Mesendoderm (in vitro differentiated cells): ENCODE measurements around the gene EPHB2.

Experiments
- DNase-seq: peaks from one replicate; pipeline ENCODE4 v3.0.0; 2013
- H2AK5ac ChIP-seq: 2 replicates; pipeline ENCODE4 v1.6.1; 2013; ENCODE audit warnings: low read length, inconsistent platforms
- H2BK120ac ChIP-seq: 2 replicates; pipeline ENCODE4 v1.6.1; 2013; ENCODE audit warnings: low read depth, mild to moderate bottlenecking, low read length, moderate library complexity, mixed read lengths
- H2BK15ac ChIP-seq: replicated peaks from 2 replicates; pipeline ENCODE4 v1.6.1; 2013; ENCODE audit warnings: low read depth, mild to moderate bottlenecking, moderate library complexity
- H2BK5ac ChIP-seq: 2 replicates; pipeline ENCODE4 v1.6.1; 2013; ENCODE audit warnings: low read length, inconsistent platforms
- H3K18ac ChIP-seq: 2 replicates; pipeline ENCODE4 v1.6.1; 2013; ENCODE audit warnings: mild to moderate bottlenecking, low read length, mixed read lengths
- H3K23ac ChIP-seq: one replicate; pipeline ENCODE4 v1.6.1; 2013; ENCODE audit warnings: low read length
- H3K27ac ChIP-seq: 2 replicates; pipeline ENCODE4 v1.5.1; 2013; ENCODE audit warnings: low read depth, mild to moderate bottlenecking, inconsistent platforms, low read length, moderate library complexity
- H3K27me3 ChIP-seq: 2 replicates; pipeline ENCODE4 v1.6.1; 2013; ENCODE audit warnings: low read length, control low read depth, mild to moderate bottlenecking, inconsistent platforms; ENCODE audit not compliant: insufficient read depth, poor library complexity
- H3K36me3 ChIP-seq: 2 replicates; pipeline ENCODE4 v1.6.1; 2013; ENCODE audit warnings: low read length, inconsistent platforms; ENCODE audit not compliant: control insufficient read depth, insufficient read depth
- H3K4ac ChIP-seq: one replicate; pipeline ENCODE4 v1.6.1; 2013; ENCODE audit warnings: low read depth, mild to moderate bottlenecking, low read length, moderate library complexity
- H3K4me1 ChIP-seq: 2 replicates; pipeline ENCODE4 v1.6.1; 2013; ENCODE audit warnings: low read depth, low read length, inconsistent platforms; ENCODE audit not compliant: control insufficient read depth
- H3K4me2 ChIP-seq: 2 replicates; pipeline ENCODE4 v1.6.1; 2013; ENCODE audit warnings: low read length
- H3K4me3 ChIP-seq: 2 replicates; pipeline ENCODE4 v1.5.1; 2013; ENCODE audit warnings: mild to moderate bottlenecking, low read length
- H3K56ac ChIP-seq: one replicate; pipeline ENCODE4 v1.6.1; 2013; ENCODE audit warnings: low read length
- H3K79me1 ChIP-seq: 2 replicates; pipeline ENCODE4 v1.6.1; 2013; ENCODE audit warnings: low read length, inconsistent platforms
- H3K79me2 ChIP-seq: 2 replicates; pipeline ENCODE4 v1.6.1; 2013; ENCODE audit warnings: mild to moderate bottlenecking, low read length; ENCODE audit not compliant: control insufficient read depth, insufficient read depth
- H3K9ac ChIP-seq: 2 replicates; pipeline ENCODE4 v1.6.1; 2013; ENCODE audit warnings: low read length, inconsistent platforms
- H4K5ac ChIP-seq: one replicate; pipeline ENCODE4 v1.6.1; 2013; ENCODE audit warnings: low read length
- H4K8ac ChIP-seq: one replicate; pipeline ENCODE4 v1.6.1; 2013; ENCODE audit warnings: low read depth, mild to moderate bottlenecking, control low read depth, low read length, moderate library complexity
- WGBS: extraction: QIAGEN DNeasy Blood & Tissue Kit; methylation state at CpG from one replicate; pipeline ENCODE4 v1.1.7; 2013; ENCODE audit warnings: low lambda C conversion rate, missing lambda C conversion rate; ENCODE audit not compliant: insufficient coverage; ENCODE audit errors: extremely low coverage; 5-methylcytosine and 5-hydroxymethylcytosine counted together

EPHB2 gene

DNA sequence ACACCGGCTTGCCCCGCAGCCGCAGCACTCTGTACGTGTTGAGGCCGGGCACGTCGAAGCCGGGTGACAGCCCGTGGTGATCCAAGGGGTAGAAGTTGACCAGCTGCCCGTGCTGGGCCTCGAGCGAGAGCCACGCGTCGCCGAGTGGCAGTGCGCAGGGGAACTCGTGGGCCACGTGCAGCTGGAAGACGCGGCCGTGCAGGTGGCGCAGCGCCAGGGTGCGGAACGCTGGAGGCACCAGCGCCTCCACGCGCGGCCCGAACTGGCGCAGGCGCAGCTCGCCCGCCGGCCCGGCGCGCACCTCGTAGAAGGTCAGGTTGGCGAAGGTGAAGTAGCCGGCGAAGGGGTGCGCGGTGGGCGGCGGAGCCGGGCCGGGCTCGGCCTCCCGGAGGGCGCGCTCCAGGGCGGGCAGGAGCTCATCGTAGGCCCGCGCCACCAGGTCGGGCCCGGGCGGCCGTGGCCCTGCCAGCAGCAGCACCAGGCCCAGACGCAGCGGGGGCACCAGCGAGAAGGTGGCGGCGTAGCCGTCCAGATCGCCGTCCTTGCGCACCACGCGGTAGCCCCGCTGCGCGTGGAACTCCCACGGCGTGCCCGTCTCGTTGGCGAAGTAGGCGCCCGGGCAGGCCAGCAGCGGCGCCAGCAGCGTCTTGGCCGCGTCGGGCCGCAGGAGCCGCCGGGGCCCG, 242.6 kb downstream of the EPHB2 start:
- H3K27me3 ChIP-seq = peaks cover 2% of the 10 kb centered on the region
- no CpG with 5 or more reads among the region's 92 CpGs for WGBS

GRCh38 chr1:22953740-22954141, 243.1 kb downstream of the EPHB2 start:
- no CpG with 5 or more reads among the region's 38 CpGs for WGBS
- DNase-seq = no peak
- Histone ChIP-seq H2AK5ac (no peak overlapping the region), H3K79me2 (no peaks in the 10 kb centered on the region), H3K4me1 (no peaks in the 10 kb centered on the region), H3K18ac (no peak overlapping the region), H3K27ac (no peak overlapping the region), H3K23ac (no peak overlapping the region), H4K8ac (no peak overlapping the region), H3K36me3 (no peaks in the 10 kb centered on the region), H3K79me1 (no peaks in the 10 kb centered on the region), H2BK15ac (no peak overlapping the region), H3K4ac (no peak overlapping the region), H3K4me3 (no peak overlapping the region), H3K9ac (no peak overlapping the region), H4K5ac (no peak overlapping the region), H3K4me2 (no peak overlapping the region), H3K56ac (no peak overlapping the region), H2BK5ac (no peak overlapping the region), H2BK120ac (no peak overlapping the region), H3K27me3 (peaks cover 2% of the 10 kb centered on the region)

More for the DNA sequence above, 242.6 kb downstream of the EPHB2 start:
- H3K79me1 ChIP-seq = no peaks in the 10 kb centered on the region
- no peak overlapping the region for H3K4me3 ChIP-seq
- H4K8ac ChIP-seq = no peak overlapping the region
- H4K5ac ChIP-seq = no peak overlapping the region
- no peaks in the 10 kb centered on the region for H3K4me1 ChIP-seq
- H3K23ac ChIP-seq = no peak overlapping the region
- no peak overlapping the region for H3K9ac ChIP-seq
- no peak overlapping the region for H3K4ac ChIP-seq
- H2AK5ac ChIP-seq = no peak overlapping the region
- no peaks in the 10 kb centered on the region for H3K36me3 ChIP-seq
- no peak overlapping the region for H3K18ac ChIP-seq
- H3K79me2 ChIP-seq = no peaks in the 10 kb centered on the region
- H2BK5ac ChIP-seq = no peak overlapping the region
- peak overlapping the region; percentile 15 for H3K56ac ChIP-seq
- no peak overlapping the region for H2BK120ac ChIP-seq
- no peak overlapping the region for H2BK15ac ChIP-seq
- no peak overlapping the region for H3K4me2 ChIP-seq
- no peak for DNase-seq
- no peak overlapping the region for H3K27ac ChIP-seq

DNA sequence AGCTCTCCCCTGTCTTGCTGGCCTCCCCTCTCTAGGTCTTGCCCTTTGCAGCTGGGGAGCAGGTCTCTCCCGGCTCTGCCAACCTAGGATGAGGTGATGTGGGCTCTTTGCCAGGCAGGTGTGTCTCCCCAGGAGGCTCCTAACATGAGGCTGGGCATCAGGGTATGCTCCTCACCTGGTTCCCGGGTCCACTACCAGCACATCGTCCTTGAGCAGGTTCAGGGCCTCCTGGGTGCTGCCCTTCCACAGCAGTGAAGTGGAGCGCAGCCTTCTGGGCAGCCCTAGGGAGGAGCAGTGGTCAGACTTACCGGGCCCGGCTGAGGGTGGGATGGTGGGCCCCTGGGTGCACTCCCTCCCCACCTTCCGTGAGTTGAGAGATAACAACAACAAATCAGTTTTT, 244.5 kb downstream of the EPHB2 start:
- Histone ChIP-seq H3K27me3 (peaks cover 2% of the 10 kb centered on the region), H3K23ac (no peak overlapping the region)

DNA sequence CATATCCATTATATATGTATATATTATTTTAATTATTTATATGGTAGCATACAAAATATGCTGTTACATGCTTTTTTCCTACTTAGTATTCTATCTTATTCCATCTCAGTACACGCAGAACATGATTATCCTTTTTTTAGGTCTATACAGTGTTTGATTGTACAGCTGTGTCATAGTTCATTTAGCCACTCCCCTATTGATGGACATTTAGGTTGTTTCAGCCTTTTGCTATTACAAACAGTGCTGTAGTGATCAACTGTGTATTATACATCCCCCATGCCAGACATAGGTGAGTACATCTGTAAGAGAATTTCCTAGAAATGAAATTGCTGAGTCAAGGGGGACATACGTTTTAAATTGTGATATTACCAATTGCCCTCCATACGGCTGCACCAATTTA, 246.4 kb downstream of the EPHB2 start:
- H2BK15ac ChIP-seq = no peak overlapping the region
- no peak overlapping the region for H3K4me3 ChIP-seq
- no peak for DNase-seq
- no peaks in the 10 kb centered on the region for H3K4me1 ChIP-seq
- H3K27ac ChIP-seq = no peak overlapping the region
- no peak overlapping the region for H4K5ac ChIP-seq
- H3K18ac ChIP-seq = no peak overlapping the region
- no peak overlapping the region for H3K4ac ChIP-seq
- H2BK5ac ChIP-seq = no peak overlapping the region
- no peak overlapping the region for H3K4me2 ChIP-seq
- no peaks in the 10 kb centered on the region for H3K79me2 ChIP-seq
- no peak overlapping the region for H2BK120ac ChIP-seq
- no peak overlapping the region for H3K23ac ChIP-seq
- no CpG with 5 or more reads among the region's 3 CpGs for WGBS
- H4K8ac ChIP-seq = no peak overlapping the region
- no peaks in the 10 kb centered on the region for H3K36me3 ChIP-seq
- peaks cover 2% of the 10 kb centered on the region for H3K27me3 ChIP-seq
- no peak overlapping the region for H3K9ac ChIP-seq
- no peak overlapping the region for H2AK5ac ChIP-seq
- no peaks in the 10 kb centered on the region for H3K79me1 ChIP-seq
- H3K56ac ChIP-seq = no peak overlapping the region

More for the DNA sequence above, 244.5 kb downstream of the EPHB2 start:
- Histone ChIP-seq H4K5ac (no peak overlapping the region), H3K4me3 (no peak overlapping the region), H4K8ac (no peak overlapping the region), H3K56ac (no peak overlapping the region), H3K9ac (no peak overlapping the region), H2BK15ac (no peak overlapping the region), H2BK120ac (no peak overlapping the region), H2AK5ac (no peak overlapping the region), H3K4me1 (no peaks in the 10 kb centered on the region), H3K18ac (no peak overlapping the region), H3K27ac (no peak overlapping the region), H3K79me2 (no peaks in the 10 kb centered on the region), H3K79me1 (no peaks in the 10 kb centered on the region), H3K36me3 (no peaks in the 10 kb centered on the region), H3K4ac (no peak overlapping the region), H3K4me2 (no peak overlapping the region), H2BK5ac (no peak overlapping the region)
- no CpG with 5 or more reads among the region's 7 CpGs for WGBS
- no peak for DNase-seq

DNA sequence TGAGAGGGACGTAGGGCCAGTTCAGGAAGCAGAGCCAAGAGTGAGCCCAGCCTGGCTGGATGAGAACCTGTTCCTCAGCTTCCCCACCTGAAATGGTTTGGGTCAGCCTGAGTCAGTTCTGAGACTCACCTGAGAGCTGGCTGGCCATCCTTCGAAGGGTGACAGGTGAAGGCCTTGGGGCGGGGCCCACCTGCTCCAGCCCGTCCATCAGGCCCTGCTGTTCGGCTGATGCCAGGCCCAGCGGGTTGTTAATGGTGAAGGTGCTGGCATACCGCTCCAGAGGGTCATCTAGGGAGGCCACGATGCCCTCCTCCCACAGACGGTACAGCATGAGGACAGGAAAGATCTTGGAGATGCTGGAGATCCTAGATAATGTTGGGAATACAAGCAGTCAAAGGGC, 247.9 kb downstream of the EPHB2 start:
- H3K36me3 ChIP-seq = no peaks in the 10 kb centered on the region
- no peak overlapping the region for H3K9ac ChIP-seq
- H3K79me1 ChIP-seq = no peaks in the 10 kb centered on the region
- no peak overlapping the region for H3K4ac ChIP-seq
- H4K5ac ChIP-seq = no peak overlapping the region
- no CpG with 5 or more reads among the region's 9 CpGs for WGBS
- H3K23ac ChIP-seq = no peak overlapping the region
- no peak for DNase-seq
- H2BK120ac ChIP-seq = no peak overlapping the region
- H3K4me3 ChIP-seq = no peak overlapping the region
- H3K4me2 ChIP-seq = no peak overlapping the region
- no peak overlapping the region for H3K27ac ChIP-seq
- no peaks in the 10 kb centered on the region for H3K79me2 ChIP-seq
- no peaks in the 10 kb centered on the region for H3K4me1 ChIP-seq
- H3K27me3 ChIP-seq = no peaks in the 10 kb centered on the region
- no peak overlapping the region for H3K56ac ChIP-seq
- H3K18ac ChIP-seq = no peak overlapping the region
- H2BK5ac ChIP-seq = no peak overlapping the region
- no peak overlapping the region for H2AK5ac ChIP-seq
- H4K8ac ChIP-seq = no peak overlapping the region
- no peak overlapping the region for H2BK15ac ChIP-seq
